ENCODE results near the gene SLC2A10.

SLC2A10 gene

GRCh38 chr20:46777331-46777730, 67.9 kb downstream of the SLC2A10 start:
- DNase-seq: no peak
- Histone ChIP-seq H3K9me3 (ENCODE audit: control insufficient read depth, low read length) (no peaks in the 10 kb centered on the region), H3K27me3 (replicated peaks; ENCODE audit: control insufficient read depth, insufficient read depth, low read length, poor library complexity, severe bottlenecking) (no peaks in the 10 kb centered on the region), H3K4me1 (ENCODE audit: control insufficient read depth, insufficient read depth, low read length, poor library complexity, severe bottlenecking) (no peaks in the 10 kb centered on the region), H3K27ac (ENCODE audit: insufficient read depth, low read length, poor library complexity, severe bottlenecking) (no peak overlapping the region), H3K36me3 (ENCODE audit: control insufficient read depth, insufficient read depth, low read length) (no peaks in the 10 kb centered on the region), H3K4me3 (ENCODE audit: insufficient read depth, low read depth, low read length, poor library complexity, severe bottlenecking) (no peak overlapping the region)

- H3K9me3 ChIP-seq (ENCODE audit: control insufficient read depth, low read length): no peaks in the 10 kb centered on the region
- H3K27ac ChIP-seq (ENCODE audit: insufficient read depth, low read length, poor library complexity, severe bottlenecking): no peak overlapping the region
- DNase-seq: no peak
- H3K36me3 ChIP-seq (ENCODE audit: control insufficient read depth, insufficient read depth, low read length): no peaks in the 10 kb centered on the region
- H3K4me3 ChIP-seq (ENCODE audit: insufficient read depth, low read depth, low read length, poor library complexity, severe bottlenecking): no peak overlapping the region
- no peaks in the 10 kb centered on the region for H3K27me3 ChIP-seq (replicated peaks; ENCODE audit: control insufficient read depth, insufficient read depth, low read length, poor library complexity, severe bottlenecking)
- no peaks in the 10 kb centered on the region for H3K4me1 ChIP-seq (ENCODE audit: control insufficient read depth, insufficient read depth, low read length, poor library complexity, severe bottlenecking)
These were observed 70.4 kb downstream of the SLC2A10 start for GRCh38 chr20:46779831-46780230.

- Histone ChIP-seq H3K27ac (ENCODE audit: insufficient read depth, low read length, poor library complexity, severe bottlenecking) (no peak overlapping the region), H3K9me3 (ENCODE audit: control insufficient read depth, low read length) (no peaks in the 10 kb centered on the region), H3K4me3 (ENCODE audit: insufficient read depth, low read depth, low read length, poor library complexity, severe bottlenecking) (no peak overlapping the region), H3K4me1 (ENCODE audit: control insufficient read depth, insufficient read depth, low read length, poor library complexity, severe bottlenecking) (no peaks in the 10 kb centered on the region), H3K36me3 (ENCODE audit: control insufficient read depth, insufficient read depth, low read length) (no peaks in the 10 kb centered on the region), H3K27me3 (replicated peaks; ENCODE audit: control insufficient read depth, insufficient read depth, low read length, poor library complexity, severe bottlenecking) (no peaks in the 10 kb centered on the region)
- DNase-seq: no peak
These were observed 75.1 kb downstream of the SLC2A10 start for GRCh38 chr20:46784436-46785127.
